VCaP (cell line): ENCODE results near the gene EMC1.
A peak's percentile ranks its signal among the peaks of the same experiment; 100 is the strongest.

Experiments used
- H3K27ac ChIP-seq: fragments of 450-650 bp; 2 replicates; pipeline ENCODE4 v1.5.1; 2017
- TF ChIP-seq, protein P1 (sequence below): fragments of 450-650 bp; conservative IDR thresholded peaks from 2 replicates; pipeline ENCODE4 v1.5.1; 2017; ENCODE audit warnings: mild to moderate bottlenecking, moderate library complexity

Gene EMC1

DNA sequence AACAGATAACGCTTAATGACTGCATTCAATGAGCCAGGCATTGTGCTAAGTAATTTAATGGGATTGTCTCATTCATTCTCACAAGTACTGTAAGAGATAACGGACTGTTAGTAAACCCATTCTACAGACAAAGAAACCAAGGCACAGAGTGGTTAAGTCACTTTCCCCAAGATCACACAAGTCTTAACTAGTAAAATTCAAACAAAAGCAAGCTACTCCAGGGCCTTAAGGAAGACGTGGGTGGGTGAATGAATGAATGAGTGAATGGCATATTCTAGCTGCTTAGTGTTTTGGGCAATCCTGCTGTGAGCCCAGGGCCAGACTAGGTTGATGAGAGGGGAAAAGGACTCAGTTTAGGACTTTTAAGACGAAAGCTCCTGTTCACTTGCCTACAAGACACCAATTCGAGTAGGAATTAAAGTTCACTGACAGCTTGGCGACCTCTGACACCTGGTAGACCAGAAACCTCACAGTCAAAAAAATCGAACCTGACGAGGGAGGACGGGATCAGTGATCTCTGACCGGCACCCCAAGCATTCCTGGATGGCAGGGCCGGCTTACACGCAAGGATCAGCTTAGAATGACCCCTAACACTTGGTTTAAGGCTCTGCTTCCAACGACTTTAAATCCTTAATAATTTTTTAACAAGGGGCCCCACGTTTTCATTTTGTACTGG lies 557 bp downstream of the EMC1 start:
- TF ChIP-seq, protein P1, sequence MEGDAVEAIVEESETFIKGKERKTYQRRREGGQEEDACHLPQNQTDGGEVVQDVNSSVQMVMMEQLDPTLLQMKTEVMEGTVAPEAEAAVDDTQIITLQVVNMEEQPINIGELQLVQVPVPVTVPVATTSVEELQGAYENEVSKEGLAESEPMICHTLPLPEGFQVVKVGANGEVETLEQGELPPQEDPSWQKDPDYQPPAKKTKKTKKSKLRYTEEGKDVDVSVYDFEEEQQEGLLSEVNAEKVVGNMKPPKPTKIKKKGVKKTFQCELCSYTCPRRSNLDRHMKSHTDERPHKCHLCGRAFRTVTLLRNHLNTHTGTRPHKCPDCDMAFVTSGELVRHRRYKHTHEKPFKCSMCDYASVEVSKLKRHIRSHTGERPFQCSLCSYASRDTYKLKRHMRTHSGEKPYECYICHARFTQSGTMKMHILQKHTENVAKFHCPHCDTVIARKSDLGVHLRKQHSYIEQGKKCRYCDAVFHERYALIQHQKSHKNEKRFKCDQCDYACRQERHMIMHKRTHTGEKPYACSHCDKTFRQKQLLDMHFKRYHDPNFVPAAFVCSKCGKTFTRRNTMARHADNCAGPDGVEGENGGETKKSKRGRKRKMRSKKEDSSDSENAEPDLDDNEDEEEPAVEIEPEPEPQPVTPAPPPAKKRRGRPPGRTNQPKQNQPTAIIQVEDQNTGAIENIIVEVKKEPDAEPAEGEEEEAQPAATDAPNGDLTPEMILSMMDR = no peak
- H3K27ac ChIP-seq = peak overlapping the region; percentile 99

DNA sequence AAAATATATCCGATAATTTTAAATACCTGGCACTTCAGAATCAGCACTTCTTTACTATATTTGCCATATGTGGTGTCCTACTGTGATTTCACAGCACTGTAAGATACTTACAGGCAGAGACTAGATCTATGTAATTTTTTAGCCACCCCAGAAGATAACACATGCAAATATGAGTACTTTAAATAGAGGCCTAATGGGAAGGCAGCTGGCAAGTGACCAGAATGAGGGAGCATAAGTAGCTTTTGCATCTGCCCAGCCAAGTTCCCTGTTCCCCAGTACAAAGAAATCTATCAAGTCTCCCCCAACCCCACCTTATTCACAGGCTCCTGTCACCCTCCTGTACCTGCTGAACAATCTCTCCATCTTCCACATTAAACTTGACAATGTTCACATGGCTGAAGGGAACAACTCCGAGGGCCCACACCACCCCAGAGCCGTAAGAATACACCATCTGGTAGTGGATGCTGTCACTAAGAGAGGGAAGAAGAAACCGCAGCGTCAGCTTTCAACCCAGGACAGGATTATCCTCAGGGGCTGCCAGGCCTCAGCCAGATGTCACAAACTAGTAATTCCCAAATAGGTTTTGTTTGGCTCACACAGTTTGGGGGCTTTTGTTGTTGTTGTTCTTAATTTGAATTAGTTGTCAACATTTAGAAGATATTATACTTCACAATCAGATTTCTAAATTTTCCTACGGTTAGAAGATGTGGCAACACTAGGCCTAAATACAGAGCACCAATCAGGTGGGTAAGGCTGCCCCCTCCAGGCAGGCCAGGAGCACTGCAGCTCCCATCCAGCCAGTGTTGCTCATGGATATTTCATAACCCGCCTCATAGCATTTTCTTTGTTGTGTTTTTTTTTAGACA lies 10.4 kb downstream of the EMC1 start:
- peak overlapping the region; percentile 13; the same call in 1 of the 2 replicates for H3K27ac ChIP-seq
- TF ChIP-seq, protein P1 = peak; percentile 96

GRCh38 chr1:19239876-19240275 lies 11.4 kb downstream of the EMC1 start:
- H3K27ac ChIP-seq = peak overlapping the region; percentile 13; the same call in 1 of the 2 replicates
- TF ChIP-seq, protein P1 = no peak

DNA sequence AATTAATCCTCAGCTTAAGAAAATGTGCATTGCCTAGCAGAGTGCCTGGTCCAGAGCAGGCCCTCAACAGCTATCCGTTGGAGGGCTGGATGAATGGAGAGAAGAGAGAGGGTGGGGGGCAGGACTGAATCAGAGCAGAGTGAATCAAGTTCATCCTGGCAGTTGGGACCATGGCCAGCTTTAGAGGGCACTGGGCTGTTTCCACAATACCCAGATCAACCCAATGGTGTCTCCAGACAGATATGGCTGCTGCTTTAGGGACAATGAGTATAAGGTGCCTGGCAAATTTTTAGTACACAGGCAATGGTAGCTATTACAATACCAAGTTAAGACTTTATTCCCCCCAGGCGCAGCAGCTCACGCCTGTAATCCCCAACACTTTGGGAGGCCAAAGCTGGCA lies 17.1 kb downstream of the EMC1 start:
- peak overlapping the region; percentile 64 for H3K27ac ChIP-seq
- TF ChIP-seq, protein P1 = no peak

DNA sequence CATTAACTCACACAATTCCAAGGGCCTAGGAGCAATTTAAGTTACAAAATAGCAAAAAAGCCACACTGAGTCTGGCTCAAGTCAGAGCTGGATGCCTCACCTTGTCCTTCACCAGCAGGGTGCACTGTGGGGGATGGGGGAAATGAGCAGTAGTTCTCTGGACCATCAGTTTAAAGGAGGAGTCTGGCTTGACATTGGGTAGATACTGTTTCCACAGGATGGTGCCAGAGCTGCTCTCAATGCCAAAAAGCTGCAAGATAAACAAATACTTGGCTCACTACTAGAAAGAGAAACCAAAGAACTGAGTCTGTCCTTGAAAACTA lies 18.8 kb downstream of the EMC1 start:
- TF ChIP-seq, protein P1 = peak; percentile 43; the same call in 1 of the 2 replicates
- H3K27ac ChIP-seq = peak overlapping the region; percentile 64

- peak overlapping the region; percentile 64 for H3K27ac ChIP-seq
Measured at GRCh38 chr1:19231736-19232523, 19.4 kb downstream of the EMC1 start.

DNA sequence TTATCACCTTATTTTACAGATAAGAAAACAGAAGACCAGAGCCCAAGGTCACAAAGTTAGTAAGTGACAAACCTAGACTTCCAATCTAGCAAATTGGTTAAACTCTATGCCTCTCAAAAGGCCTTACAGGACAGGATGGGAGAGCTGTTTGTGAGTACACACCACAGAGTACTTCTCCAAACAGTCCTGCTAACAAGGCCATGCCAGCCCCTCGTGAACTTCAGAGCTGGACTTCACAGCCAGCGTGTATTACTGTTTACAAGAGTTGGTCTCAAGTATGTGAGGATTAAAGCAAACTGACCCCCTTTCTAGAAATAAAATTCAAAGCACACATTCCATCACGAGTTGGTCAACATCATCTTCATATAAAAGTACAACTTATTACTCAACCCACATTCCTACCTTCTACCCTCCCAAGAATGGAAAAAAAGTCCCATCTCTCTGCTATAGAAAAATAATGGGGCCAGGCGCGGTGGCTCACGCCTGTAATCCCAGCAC lies 21.4 kb downstream of the EMC1 start:
- TF ChIP-seq, protein P1 = no peak
- no peak overlapping the region for H3K27ac ChIP-seq
